ENCODE data around the gene ABTB2. TPM values are rescaled to one million over a fixed set of nuclear protein-coding genes. Genes with fewer than 3 reads are reported as not detected.

ABTB2 gene
- total and polyA plus RNA-seq, 7 experiments from 2014 or later: 0.03 to 5.3 (median 0.26) TPM

GRCh38 chr11:34313099-34313517 lies 44.7 kb downstream of the ABTB2 start:
- ChIA-PET POLR2A (interaction anchor here (0.7 kb wide), 1 partner anchor 44 kb away, joined by 3 read pairs; no protein-coding TSS in a partner anchor), CTCF (no interaction called here)
- Histone ChIP-seq H3K4me3 (ENCODE audit: low read length) (no peak overlapping the region), H3K27ac (ENCODE audit: low read depth, low read length) (no peak overlapping the region), H3K4me1 (ENCODE audit: control insufficient read depth in 2 of 2, insufficient read depth in 2 of 2, low read length in 2 of 2) (peaks cover 0 to 14% of the 10 kb centered on the region in 2 donors), H3K27me3 (ENCODE audit: control insufficient read depth in 2 of 2, insufficient read depth in 2 of 2, low read length in 2 of 2) (no peaks in the 10 kb centered on the region), H3K36me3 (ENCODE audit: control insufficient read depth in 2 of 3, insufficient read depth in 3 of 3, low read length in 3 of 3) (no peaks in the 10 kb centered on the region), H3K9me3 (ENCODE audit: control insufficient read depth in 2 of 3, low read length in 3 of 3) (no peaks in the 10 kb centered on the region)
- Mint-ChIP-seq H3K9me3 (no peaks in the 10 kb centered on the region), H3K27ac (no peak overlapping the region), H3K4me1 (peaks cover 14 to 43% (median 34%) of the 10 kb centered on the region in 7 donors), H3K27me3 (peaks cover 0 to 8% (median 0%) of the 10 kb centered on the region in 5 donors), H3K36me3 (no peaks in the 10 kb centered on the region), H3K4me3 (peak overlapping the region in 4 of 10 donors; percentile 9 to 56 (median 38))
- ATAC-seq (no peak), DNase-seq (peak in 6 of 9 donors; percentile 19 to 49 (median 28))
- intact Hi-C loops (cut with micrococcal nuclease): loop anchor here in 1 of 2 donors (5.0 kb wide), 1 partner anchor 44 kb away; the partner anchor contains the start of gene ABTB2

GRCh38 chr11:34311126-34311525 lies 46.7 kb downstream of the ABTB2 start:
- H3K4me1 ChIP-seq (ENCODE audit: control insufficient read depth in 2 of 2, insufficient read depth in 2 of 2, low read length in 2 of 2): peaks cover 0 to 14% of the 10 kb centered on the region in 2 donors
- CTCF ChIA-PET: interaction anchor here (1.0 kb wide), 1 partner anchor 51 kb away, joined by 3 read pairs; no protein-coding TSS in a partner anchor
- peak overlapping the region in 1 of 9 donors; percentile 51 for H3K27ac Mint-ChIP-seq
- no peak overlapping the region for H3K4me3 ChIP-seq (ENCODE audit: low read length)
- H3K27me3 Mint-ChIP-seq: peaks cover 0 to 8% (median 0%) of the 10 kb centered on the region in 5 donors
- H3K27ac ChIP-seq (ENCODE audit: low read depth, low read length): no peak overlapping the region
- no peaks in the 10 kb centered on the region for H3K9me3 Mint-ChIP-seq
- POLR2A ChIA-PET: no interaction called here
- intact Hi-C loops (cut with micrococcal nuclease): loop anchor here in 1 of 2 donors (5.0 kb wide), 1 partner anchor 46 kb away; the partner anchor contains the start of gene ABTB2
- no peak overlapping the region for H3K4me3 Mint-ChIP-seq
- no peak for ATAC-seq
- no peak for DNase-seq
- no peaks in the 10 kb centered on the region for H3K27me3 ChIP-seq (ENCODE audit: control insufficient read depth in 2 of 2, insufficient read depth in 2 of 2, low read length in 2 of 2)
- no peaks in the 10 kb centered on the region for H3K9me3 ChIP-seq (ENCODE audit: control insufficient read depth in 2 of 3, low read length in 3 of 3)
- no peaks in the 10 kb centered on the region for H3K36me3 Mint-ChIP-seq
- no peaks in the 10 kb centered on the region for H3K36me3 ChIP-seq (ENCODE audit: control insufficient read depth in 2 of 3, insufficient read depth in 3 of 3, low read length in 3 of 3)
- H3K4me1 Mint-ChIP-seq: peaks cover 14 to 47% (median 36%) of the 10 kb centered on the region in 7 donors

GRCh38 chr11:34309965-34310364 lies 47.8 kb downstream of the ABTB2 start:
- DNase-seq (no peak), ATAC-seq (no peak)
- peaks cover 14 to 47% (median 40%) of the 10 kb centered on the region in 7 donors for H3K4me1 Mint-ChIP-seq
- peaks cover 0 to 8% (median 0%) of the 10 kb centered on the region in 5 donors for H3K27me3 Mint-ChIP-seq
- intact Hi-C loops (cut with micrococcal nuclease): loop anchor here (5.0 kb wide), 2 partner anchors 47 to 58 kb away; partner anchors contain the start of gene ABTB2 (in 1 of the 2)
- Histone ChIP-seq H3K36me3 (ENCODE audit: control insufficient read depth in 2 of 3, insufficient read depth in 3 of 3, low read length in 3 of 3) (no peaks in the 10 kb centered on the region), H3K4me3 (ENCODE audit: low read length) (no peak overlapping the region), H3K4me1 (ENCODE audit: control insufficient read depth in 2 of 2, insufficient read depth in 2 of 2, low read length in 2 of 2) (peaks cover 0 to 14% of the 10 kb centered on the region in 2 donors), H3K9me3 (ENCODE audit: control insufficient read depth in 2 of 3, low read length in 3 of 3) (no peaks in the 10 kb centered on the region), H3K27me3 (ENCODE audit: control insufficient read depth in 2 of 2, insufficient read depth in 2 of 2, low read length in 2 of 2) (no peaks in the 10 kb centered on the region), H3K27ac (ENCODE audit: low read depth, low read length) (no peak overlapping the region)
- no peaks in the 10 kb centered on the region for H3K9me3 Mint-ChIP-seq
- no peaks in the 10 kb centered on the region for H3K36me3 Mint-ChIP-seq
- H3K4me3 Mint-ChIP-seq: peak overlapping the region in 1 of 10 donors; percentile 25
- ChIA-PET POLR2A (no interaction called here), CTCF (no interaction called here)
- H3K27ac Mint-ChIP-seq: peak overlapping the region in 3 of 9 donors; percentile 45 to 73 (median 51)

- peak in 3 of 9 donors; percentile 0 to 8 (median 6) for DNase-seq
- peak overlapping the region in 4 of 9 donors; percentile 32 to 68 (median 40) for H3K27ac Mint-ChIP-seq
- no peaks in the 10 kb centered on the region for H3K9me3 Mint-ChIP-seq
- H3K4me1 Mint-ChIP-seq: peaks cover 14 to 47% (median 36%) of the 10 kb centered on the region in 7 donors
- H3K4me3 Mint-ChIP-seq: peak overlapping the region in 4 of 10 donors; percentile 4 to 71 (median 40)
- no peaks in the 10 kb centered on the region for H3K27me3 ChIP-seq (ENCODE audit: control insufficient read depth in 2 of 2, insufficient read depth in 2 of 2, low read length in 2 of 2)
- no peaks in the 10 kb centered on the region for H3K36me3 ChIP-seq (ENCODE audit: control insufficient read depth in 2 of 3, insufficient read depth in 3 of 3, low read length in 3 of 3)
- no peak overlapping the region for H3K27ac ChIP-seq (ENCODE audit: low read depth, low read length)
- ChIA-PET POLR2A (no interaction called here), CTCF (no interaction called here)
- no peaks in the 10 kb centered on the region for H3K9me3 ChIP-seq (ENCODE audit: control insufficient read depth in 2 of 3, low read length in 3 of 3)
- intact Hi-C loops (cut with micrococcal nuclease): loop anchor here in 1 of 2 donors (5.0 kb wide), 1 partner anchor 57 kb away; no protein-coding TSS in a partner anchor
- peak; percentile 76 for ATAC-seq
- H3K36me3 Mint-ChIP-seq: no peaks in the 10 kb centered on the region
- no peak overlapping the region for H3K4me3 ChIP-seq (ENCODE audit: low read length)
- peaks cover 0 to 14% of the 10 kb centered on the region in 2 donors for H3K4me1 ChIP-seq (ENCODE audit: control insufficient read depth in 2 of 2, insufficient read depth in 2 of 2, low read length in 2 of 2)
- H3K27me3 Mint-ChIP-seq: peaks cover 0 to 8% (median 0%) of the 10 kb centered on the region in 5 donors
These were observed 48.8 kb downstream of the ABTB2 start for GRCh38 chr11:34308913-34309585.

GRCh38 chr11:34308049-34308912 lies 49.5 kb downstream of the ABTB2 start:
- intact Hi-C loops (cut with micrococcal nuclease): loop anchor here in 1 of 2 donors (5.0 kb wide), 1 partner anchor 56 kb away; no protein-coding TSS in a partner anchor
- H3K4me1 Mint-ChIP-seq: peaks cover 14 to 39% (median 31%) of the 10 kb centered on the region in 7 donors
- Histone ChIP-seq H3K4me3 (ENCODE audit: low read length) (no peak overlapping the region), H3K36me3 (ENCODE audit: control insufficient read depth in 2 of 3, insufficient read depth in 3 of 3, low read length in 3 of 3) (no peaks in the 10 kb centered on the region), H3K27ac (ENCODE audit: low read depth, low read length) (no peak overlapping the region), H3K9me3 (ENCODE audit: control insufficient read depth in 2 of 3, low read length in 3 of 3) (no peaks in the 10 kb centered on the region), H3K4me1 (ENCODE audit: control insufficient read depth in 2 of 2, insufficient read depth in 2 of 2, low read length in 2 of 2) (peaks cover 0 to 10% of the 10 kb centered on the region in 2 donors), H3K27me3 (ENCODE audit: control insufficient read depth in 2 of 2, insufficient read depth in 2 of 2, low read length in 2 of 2) (no peaks in the 10 kb centered on the region)
- H3K36me3 Mint-ChIP-seq: no peaks in the 10 kb centered on the region
- H3K27me3 Mint-ChIP-seq: peaks cover 0 to 8% (median 0%) of the 10 kb centered on the region in 5 donors
- ChIA-PET CTCF (no interaction called here), POLR2A (no interaction called here)
- DNase-seq (no peak), ATAC-seq (no peak)
- peak overlapping the region in 3 of 10 donors; percentile 33 to 46 (median 33) for H3K4me3 Mint-ChIP-seq
- no peaks in the 10 kb centered on the region for H3K9me3 Mint-ChIP-seq
- peak overlapping the region in 4 of 9 donors; percentile 10 to 68 (median 40) for H3K27ac Mint-ChIP-seq

- H3K4me3 ChIP-seq (ENCODE audit: low read length): no peak overlapping the region
- no peaks in the 10 kb centered on the region for H3K36me3 ChIP-seq (ENCODE audit: control insufficient read depth in 2 of 3, insufficient read depth in 3 of 3, low read length in 3 of 3)
- H3K27ac Mint-ChIP-seq: no peak overlapping the region
- ChIA-PET POLR2A (no interaction called here), CTCF (interaction anchor here (0.6 kb wide), 1 partner anchor 1243 kb away, joined by 3 read pairs; no protein-coding TSS in a partner anchor)
- no peaks in the 10 kb centered on the region for H3K27me3 ChIP-seq (ENCODE audit: control insufficient read depth in 2 of 2, insufficient read depth in 2 of 2, low read length in 2 of 2)
- H3K9me3 Mint-ChIP-seq: no peaks in the 10 kb centered on the region
- no peaks in the 10 kb centered on the region for H3K36me3 Mint-ChIP-seq
- no peak overlapping the region for H3K4me3 Mint-ChIP-seq
- H3K9me3 ChIP-seq (ENCODE audit: control insufficient read depth in 2 of 3, low read length in 3 of 3): no peaks in the 10 kb centered on the region
- DNase-seq (no peak), ATAC-seq (no peak)
- no peak overlapping the region for H3K27ac ChIP-seq (ENCODE audit: low read depth, low read length)
- peaks cover 0 to 8% (median 0%) of the 10 kb centered on the region in 5 donors for H3K27me3 Mint-ChIP-seq
- peaks cover 14 to 44% (median 27%) of the 10 kb centered on the region in 7 donors for H3K4me1 Mint-ChIP-seq
- peaks cover 0 to 5% of the 10 kb centered on the region in 2 donors for H3K4me1 ChIP-seq (ENCODE audit: control insufficient read depth in 2 of 2, insufficient read depth in 2 of 2, low read length in 2 of 2)
- intact Hi-C loops (cut with micrococcal nuclease): loop anchor here in 1 of 2 donors (5.0 kb wide), 1 partner anchor 53 kb away; no protein-coding TSS in a partner anchor
These were observed 52.0 kb downstream of the ABTB2 start for GRCh38 chr11:34305780-34306179.
